ENCODE results near the gene URB1.

DNA sequence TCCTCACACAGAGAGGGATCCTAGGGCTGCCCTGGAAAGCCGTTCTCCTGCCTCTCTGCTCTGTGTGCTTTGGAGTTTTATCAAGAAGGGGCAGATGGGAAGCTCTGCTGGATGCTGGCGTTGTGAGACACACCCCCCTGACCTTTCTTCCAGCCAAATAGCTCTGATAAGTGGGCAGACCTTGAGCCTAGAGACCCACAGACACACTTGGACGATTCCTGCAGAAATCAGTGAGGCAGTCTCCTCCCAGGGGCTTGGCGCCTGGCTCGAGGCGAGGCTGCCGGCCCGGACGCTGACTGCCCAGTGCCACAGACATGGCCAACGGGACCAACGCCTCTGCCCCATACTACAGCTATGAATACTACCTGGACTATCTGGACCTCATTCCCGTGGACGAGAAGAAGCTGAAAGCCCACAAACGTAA is 94.1 kb downstream of the URB1 start, which contains the start of gene MRAP:
- TF ChIP-seq, protein P1, sequence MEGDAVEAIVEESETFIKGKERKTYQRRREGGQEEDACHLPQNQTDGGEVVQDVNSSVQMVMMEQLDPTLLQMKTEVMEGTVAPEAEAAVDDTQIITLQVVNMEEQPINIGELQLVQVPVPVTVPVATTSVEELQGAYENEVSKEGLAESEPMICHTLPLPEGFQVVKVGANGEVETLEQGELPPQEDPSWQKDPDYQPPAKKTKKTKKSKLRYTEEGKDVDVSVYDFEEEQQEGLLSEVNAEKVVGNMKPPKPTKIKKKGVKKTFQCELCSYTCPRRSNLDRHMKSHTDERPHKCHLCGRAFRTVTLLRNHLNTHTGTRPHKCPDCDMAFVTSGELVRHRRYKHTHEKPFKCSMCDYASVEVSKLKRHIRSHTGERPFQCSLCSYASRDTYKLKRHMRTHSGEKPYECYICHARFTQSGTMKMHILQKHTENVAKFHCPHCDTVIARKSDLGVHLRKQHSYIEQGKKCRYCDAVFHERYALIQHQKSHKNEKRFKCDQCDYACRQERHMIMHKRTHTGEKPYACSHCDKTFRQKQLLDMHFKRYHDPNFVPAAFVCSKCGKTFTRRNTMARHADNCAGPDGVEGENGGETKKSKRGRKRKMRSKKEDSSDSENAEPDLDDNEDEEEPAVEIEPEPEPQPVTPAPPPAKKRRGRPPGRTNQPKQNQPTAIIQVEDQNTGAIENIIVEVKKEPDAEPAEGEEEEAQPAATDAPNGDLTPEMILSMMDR (tag by site-specific recombination; IDR thresholded peaks at IDR 0.05), result no peak
- TF ChIP-seq ZNF48 (tag by site-specific recombination; IDR thresholded peaks at IDR 0.05) (no peak), ZNF529 (tag by site-specific recombination; IDR thresholded peaks at IDR 0.05; ENCODE audit: insufficient replicate concordance) (no peak), KLF16 (tag by site-specific recombination; IDR thresholded peaks at IDR 0.05) (no peak)

Measured in HEK293 (cell line).